ENCODE results near the gene PAGR1. TPM values are rescaled to one million over a fixed set of nuclear protein-coding genes. Genes with fewer than 3 reads are reported as not detected.

PAGR1 gene
- polyA plus RNA-seq (2011; rRNA removed) = 13.9 and 15.6 TPM in 2 replicates
- polyA minus RNA-seq (2011; rRNA and poly(A)+ RNA removed) = 2.3 and 3.1 TPM in 2 replicates

DNA sequence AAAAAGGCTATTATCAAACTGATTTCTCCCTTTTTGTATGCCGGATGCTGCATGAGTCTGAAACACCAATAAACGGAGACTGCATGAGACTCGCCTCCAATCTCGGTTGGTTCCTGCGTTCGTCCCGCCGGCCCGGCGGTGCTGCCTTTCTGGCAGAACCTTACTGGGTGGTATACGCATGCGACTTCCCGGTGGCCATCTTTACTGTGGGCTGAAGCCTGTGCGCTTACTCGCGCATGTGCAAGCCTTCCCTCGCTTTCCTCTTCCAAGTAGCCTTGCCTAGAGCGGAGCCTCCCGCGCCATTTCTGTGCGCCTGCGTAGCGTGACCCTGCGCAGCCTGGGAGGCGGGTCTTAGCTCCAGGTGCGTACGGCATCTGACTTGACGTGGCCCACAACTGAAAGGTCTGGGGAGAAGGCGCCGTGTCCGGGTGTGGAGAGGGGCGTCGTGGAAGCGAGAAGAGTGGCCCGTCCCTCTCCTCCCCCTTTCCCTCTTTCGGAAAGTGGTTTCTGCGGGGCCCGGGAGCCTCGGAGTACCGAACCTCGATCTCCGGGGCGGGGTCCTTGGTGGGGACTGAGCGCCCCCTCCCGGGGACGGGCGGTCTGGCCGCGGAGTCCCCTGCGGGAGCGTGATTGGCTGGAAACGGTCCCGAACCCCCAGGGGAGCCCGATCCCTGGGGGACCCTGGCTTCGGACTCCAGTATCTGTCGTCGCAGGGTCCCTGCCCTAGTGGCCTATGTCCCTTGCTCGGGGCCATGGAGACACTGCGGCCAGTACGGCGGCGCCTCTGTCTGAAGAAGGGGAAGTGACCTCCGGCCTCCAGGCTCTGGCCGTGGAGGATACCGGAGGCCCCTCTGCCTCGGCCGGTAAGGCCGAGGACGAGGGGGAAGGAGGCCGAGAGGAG is at the start of gene PAGR1:
Gene PAGR1, plus strand, starts transcription at position 360 of the 901 bp plus-strand sequence. Its CDS starts 374 bp downstream, at position 734.
- Histone ChIP-seq H3K36me3 (ENCODE audit: control insufficient read depth, insufficient read depth, low read length) (peaks cover 5% of the 10 kb centered on the region), H3K27me3 (ENCODE audit: control insufficient read depth, insufficient read depth, low read length) (no peaks in the 10 kb centered on the region), H3K4me3 (ENCODE audit: low read depth, low read length) (peak within 1 kb of the TSS; percentile 85)
- POLR2A ChIA-PET = interaction anchor here (0.7 to 1.2 kb wide), 5 partner anchors 9 to 274 kb away, joined by 3 to 21 read pairs (median 5); partner anchors contain the start of gene ALDOA
- peak; percentile 98 for DNase-seq (ENCODE audit: low read depth)
- TF ChIP-seq, protein P1, sequence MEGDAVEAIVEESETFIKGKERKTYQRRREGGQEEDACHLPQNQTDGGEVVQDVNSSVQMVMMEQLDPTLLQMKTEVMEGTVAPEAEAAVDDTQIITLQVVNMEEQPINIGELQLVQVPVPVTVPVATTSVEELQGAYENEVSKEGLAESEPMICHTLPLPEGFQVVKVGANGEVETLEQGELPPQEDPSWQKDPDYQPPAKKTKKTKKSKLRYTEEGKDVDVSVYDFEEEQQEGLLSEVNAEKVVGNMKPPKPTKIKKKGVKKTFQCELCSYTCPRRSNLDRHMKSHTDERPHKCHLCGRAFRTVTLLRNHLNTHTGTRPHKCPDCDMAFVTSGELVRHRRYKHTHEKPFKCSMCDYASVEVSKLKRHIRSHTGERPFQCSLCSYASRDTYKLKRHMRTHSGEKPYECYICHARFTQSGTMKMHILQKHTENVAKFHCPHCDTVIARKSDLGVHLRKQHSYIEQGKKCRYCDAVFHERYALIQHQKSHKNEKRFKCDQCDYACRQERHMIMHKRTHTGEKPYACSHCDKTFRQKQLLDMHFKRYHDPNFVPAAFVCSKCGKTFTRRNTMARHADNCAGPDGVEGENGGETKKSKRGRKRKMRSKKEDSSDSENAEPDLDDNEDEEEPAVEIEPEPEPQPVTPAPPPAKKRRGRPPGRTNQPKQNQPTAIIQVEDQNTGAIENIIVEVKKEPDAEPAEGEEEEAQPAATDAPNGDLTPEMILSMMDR (IDR thresholded peaks at IDR 0.05; ENCODE audit: insufficient read depth, low read depth, low read length) = peak; percentile 97
- CTCF ChIA-PET = interaction anchor here (0.6 to 2.4 kb wide), 22 partner anchors 8 to 192 kb away, joined by 3 to 15 read pairs (median 3); partner anchors contain the start of genes INO80E, KIF22 and MAZ

DNA sequence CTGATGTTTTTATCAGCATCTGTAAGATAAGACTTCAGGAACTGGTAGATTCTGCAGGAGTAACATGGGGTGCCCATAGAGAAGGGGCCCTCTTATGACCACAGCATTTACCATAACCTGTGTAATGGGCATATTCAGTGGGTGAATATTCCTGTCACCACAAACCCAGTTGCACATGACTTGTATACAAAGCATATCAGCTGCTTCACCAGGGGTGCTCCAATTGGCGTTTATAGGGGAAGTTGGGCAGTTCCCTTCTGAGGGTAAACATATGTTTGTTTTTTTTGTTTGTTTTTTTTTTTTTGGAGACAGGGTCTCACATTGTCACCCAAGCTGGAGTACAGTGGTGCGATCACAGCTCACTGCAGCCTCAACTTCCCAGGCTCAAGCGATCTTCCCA is 49.4 kb upstream of the PAGR1 start:
- Histone ChIP-seq H3K4me3 (ENCODE audit: low read depth, low read length) (no peak overlapping the region), H3K36me3 (ENCODE audit: control insufficient read depth, insufficient read depth, low read length) (no peaks in the 10 kb centered on the region), H3K27me3 (ENCODE audit: control insufficient read depth, insufficient read depth, low read length) (peaks cover 9% of the 10 kb centered on the region)
- TF ChIP-seq, protein P1 (IDR thresholded peaks at IDR 0.05; ENCODE audit: insufficient read depth, low read depth, low read length) = no peak
- no peak for DNase-seq (ENCODE audit: low read depth)
- ChIA-PET CTCF (interaction anchor here (1.2 kb wide), 1 partner anchor 23 kb away, joined by 3 read pairs; no protein-coding TSS in a partner anchor), POLR2A (no interaction called here)

DNA sequence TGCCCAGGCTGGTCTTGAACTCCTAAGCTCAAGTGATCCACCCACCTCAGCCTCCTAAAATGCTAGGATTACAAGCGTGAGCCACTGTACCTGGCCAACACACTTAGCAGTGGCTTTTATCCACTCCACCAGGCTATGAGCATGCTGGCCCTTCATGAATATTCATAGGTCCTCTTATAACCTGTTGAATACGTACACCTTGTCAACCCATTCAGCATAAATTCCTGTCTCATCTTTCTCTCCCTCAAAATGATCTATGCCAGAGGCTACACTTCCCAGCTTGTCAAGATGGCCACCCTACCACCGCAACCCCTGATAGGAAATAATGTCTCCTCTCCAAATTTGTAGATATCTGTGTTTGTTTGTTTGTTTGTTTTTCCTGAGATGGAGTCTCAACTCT is 48.9 kb upstream of the PAGR1 start:
- ChIA-PET POLR2A (no interaction called here), CTCF (interaction anchor here (0.6 to 1.2 kb wide), 2 partner anchors 16 to 22 kb away, joined by 3 read pairs; no protein-coding TSS in a partner anchor)
- TF ChIP-seq, protein P1 (IDR thresholded peaks at IDR 0.05; ENCODE audit: insufficient read depth, low read depth, low read length) = no peak
- H3K36me3 ChIP-seq (ENCODE audit: control insufficient read depth, insufficient read depth, low read length) = no peaks in the 10 kb centered on the region
- no peak overlapping the region for H3K4me3 ChIP-seq (ENCODE audit: low read depth, low read length)
- H3K27me3 ChIP-seq (ENCODE audit: control insufficient read depth, insufficient read depth, low read length) = peaks cover 9% of the 10 kb centered on the region
- no peak for DNase-seq (ENCODE audit: low read depth)

DNA sequence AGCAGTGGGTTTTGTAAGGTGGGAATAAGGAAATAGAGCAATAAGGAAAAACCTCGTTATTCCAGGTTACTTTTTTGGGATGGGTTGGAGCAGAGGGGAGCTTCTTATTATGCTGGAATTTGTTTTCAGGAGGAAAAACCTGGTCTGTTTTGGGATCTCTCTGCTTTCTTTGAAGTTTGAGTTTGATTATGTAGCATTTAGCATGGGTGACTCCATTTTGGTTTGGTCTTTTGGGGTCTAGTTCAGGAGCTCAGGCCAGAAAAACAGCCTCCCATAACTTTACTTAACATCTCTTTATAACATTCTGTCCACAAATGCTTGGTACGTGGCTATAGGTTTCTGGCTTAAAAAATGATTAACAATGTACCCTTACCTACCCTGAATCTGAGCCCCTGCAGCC is 46.4 kb upstream of the PAGR1 start:
- TF ChIP-seq, protein P1 (IDR thresholded peaks at IDR 0.05; ENCODE audit: insufficient read depth, low read depth, low read length) = no peak
- Histone ChIP-seq H3K27me3 (ENCODE audit: control insufficient read depth, insufficient read depth, low read length) (peaks cover 7% of the 10 kb centered on the region), H3K36me3 (ENCODE audit: control insufficient read depth, insufficient read depth, low read length) (no peaks in the 10 kb centered on the region), H3K4me3 (ENCODE audit: low read depth, low read length) (no peak overlapping the region)
- ChIA-PET CTCF (interaction anchor here (0.7 to 1.7 kb wide), 2 partner anchors 14 to 28 kb away, joined by 3 to 4 read pairs; no protein-coding TSS in a partner anchor), POLR2A (no interaction called here)
- DNase-seq (ENCODE audit: low read depth) = no peak

All from BJ (cell line).